NCI-H2107 (cell line): ENCODE results near the gene NUP42.

Experiments used
- DNase-seq: peaks from one replicate; lab custom pipeline; 2025; lab: John Stamatoyannopoulos, UW

NUP42 gene

GRCh38 chr7:23234569-23235296, 52.9 kb downstream of the NUP42 start:
- no peak for DNase-seq

DNA sequence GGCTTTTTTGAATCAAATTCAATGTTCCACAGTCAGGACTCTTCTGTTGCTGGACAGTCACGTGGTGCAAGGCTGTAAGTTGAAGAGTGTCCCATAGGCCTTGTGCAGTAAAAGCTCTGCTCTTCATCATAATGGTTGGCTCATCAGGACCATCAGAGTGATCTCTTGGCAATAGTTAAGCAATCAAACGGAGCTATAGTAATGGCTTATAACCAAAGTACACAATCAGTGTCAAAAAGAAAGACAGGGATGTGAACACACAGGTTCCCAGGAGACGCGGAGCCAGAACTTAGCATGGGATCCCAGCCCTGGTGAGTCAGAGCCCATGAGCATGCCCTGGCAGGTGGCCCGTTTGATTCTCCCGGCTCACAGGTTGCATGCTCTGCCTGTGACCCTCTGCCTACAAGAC, 54.0 kb downstream of the NUP42 start:
- DNase-seq = no peak

DNA sequence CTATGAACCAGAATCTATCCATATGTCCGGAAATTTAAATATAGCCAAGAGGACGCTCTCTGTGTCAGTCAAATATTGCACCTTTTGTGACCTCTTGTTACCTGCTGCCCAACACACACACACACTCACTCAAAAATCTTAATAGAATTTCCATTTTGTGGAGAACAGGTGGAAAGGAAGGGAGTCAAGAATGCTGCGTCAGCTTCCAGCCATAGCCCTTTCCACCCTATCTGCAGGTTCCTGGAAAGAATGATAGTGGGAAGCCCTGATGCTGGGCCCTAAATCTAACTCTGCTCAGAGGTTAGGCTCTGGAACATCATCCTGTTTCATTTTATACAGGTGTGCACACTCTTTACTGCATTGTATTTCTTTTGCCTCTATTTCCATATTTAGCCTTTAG, 55.2 kb downstream of the NUP42 start:
- DNase-seq = no peak

DNA sequence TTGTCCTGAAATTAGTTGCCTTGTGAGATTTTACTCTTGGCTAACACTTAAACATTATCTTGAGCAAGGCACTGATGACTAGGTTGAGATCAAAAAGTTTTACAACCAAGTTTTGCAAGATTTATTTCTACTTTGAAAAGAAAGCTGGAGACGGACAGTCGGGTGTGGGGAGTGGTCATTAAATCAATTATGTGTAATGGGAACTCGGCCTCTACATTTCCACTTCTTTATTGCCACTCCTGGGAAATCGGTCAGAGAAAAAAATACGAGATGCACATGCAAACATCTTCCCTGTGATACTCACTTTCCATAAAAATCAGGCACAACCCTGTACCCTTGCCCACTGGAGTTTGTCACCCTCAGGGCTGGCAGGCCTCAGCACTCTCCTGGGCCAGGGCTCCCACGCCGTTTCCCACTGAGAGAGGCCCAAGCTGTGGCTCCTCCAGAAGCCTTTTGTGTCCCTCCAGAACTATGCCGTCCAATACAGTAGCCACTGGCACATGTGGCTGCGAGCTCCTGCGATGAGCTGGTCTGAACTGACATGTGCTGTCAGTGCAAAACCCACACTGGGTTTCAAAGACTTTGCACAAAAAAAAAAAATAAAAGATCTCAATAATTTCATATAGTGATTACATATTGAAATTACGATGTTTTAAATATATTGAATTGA, 57.3 kb downstream of the NUP42 start:
- no peak for DNase-seq

DNA sequence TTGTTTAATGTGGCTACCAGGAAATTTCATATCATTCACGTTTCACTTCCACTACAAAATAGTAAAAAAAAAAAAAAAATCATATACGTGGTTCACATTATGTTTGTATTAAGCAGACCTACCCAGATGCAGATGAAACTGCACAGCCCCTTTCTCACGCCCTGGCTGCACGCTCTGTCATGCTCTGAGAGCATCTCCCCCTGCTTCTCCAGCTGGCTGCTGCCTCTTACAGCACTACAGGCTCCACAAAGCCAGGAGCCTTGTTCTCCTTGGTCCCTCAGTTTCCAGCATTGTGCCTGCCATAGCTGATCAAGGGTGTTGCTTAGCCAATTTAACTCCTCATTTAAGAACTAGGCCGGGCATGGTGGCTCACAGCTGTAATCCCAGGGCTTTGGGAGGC, 57.9 kb downstream of the NUP42 start:
- DNase-seq = no peak

- DNase-seq = no peak
Measured at GRCh38 chr7:23242321-23242720, 60.5 kb downstream of the NUP42 start.

DNA sequence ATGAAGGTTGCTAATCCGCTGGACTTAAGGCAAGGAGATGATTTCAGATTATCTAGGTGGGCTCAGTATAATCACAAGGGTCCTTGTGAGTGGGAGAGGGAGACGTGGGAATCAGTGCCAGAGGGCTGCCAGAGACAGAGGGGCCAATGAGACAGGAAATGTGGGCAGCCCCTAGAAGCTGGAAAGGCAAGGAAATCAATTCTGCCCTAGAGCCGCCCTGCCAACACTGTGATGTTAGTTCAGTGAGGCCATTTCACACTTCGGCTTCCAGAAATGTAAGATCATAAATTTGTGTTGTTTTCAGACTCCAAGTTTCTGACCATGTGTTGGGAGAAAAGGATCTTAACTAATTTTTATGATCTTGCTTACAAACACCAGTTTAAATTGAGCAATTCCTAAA, 61.1 kb downstream of the NUP42 start:
- DNase-seq = no peak

DNA sequence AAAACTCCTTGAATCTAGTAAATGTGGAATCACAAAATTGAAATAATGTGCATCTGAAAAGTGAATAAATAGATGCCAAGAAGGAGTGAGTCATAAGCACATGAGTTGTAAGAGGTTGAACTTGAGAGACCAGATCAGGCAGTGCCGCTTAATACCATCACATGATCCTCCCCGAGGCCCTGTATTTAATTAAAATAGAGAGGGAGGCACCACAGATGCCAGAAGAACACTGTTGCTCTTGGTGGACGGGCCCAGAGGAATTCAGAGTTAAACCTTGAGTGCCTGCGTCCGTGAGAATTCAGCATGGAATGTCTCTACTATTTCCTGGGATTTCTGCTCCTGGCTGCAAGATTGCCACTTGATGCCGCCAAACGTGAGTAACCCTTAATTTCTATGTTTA, 64.7 kb downstream of the NUP42 start, which contains the start of gene GPNMB:
TSS of gene GPNMB (plus strand) at position 221 of the 400 bp plus-strand sequence. CDS start at position 304, 83 bp downstream.
- no peak for DNase-seq

- DNase-seq = no peak
Measured at GRCh38 chr7:23247046-23247602, 65.3 kb downstream of the NUP42 start.

DNA sequence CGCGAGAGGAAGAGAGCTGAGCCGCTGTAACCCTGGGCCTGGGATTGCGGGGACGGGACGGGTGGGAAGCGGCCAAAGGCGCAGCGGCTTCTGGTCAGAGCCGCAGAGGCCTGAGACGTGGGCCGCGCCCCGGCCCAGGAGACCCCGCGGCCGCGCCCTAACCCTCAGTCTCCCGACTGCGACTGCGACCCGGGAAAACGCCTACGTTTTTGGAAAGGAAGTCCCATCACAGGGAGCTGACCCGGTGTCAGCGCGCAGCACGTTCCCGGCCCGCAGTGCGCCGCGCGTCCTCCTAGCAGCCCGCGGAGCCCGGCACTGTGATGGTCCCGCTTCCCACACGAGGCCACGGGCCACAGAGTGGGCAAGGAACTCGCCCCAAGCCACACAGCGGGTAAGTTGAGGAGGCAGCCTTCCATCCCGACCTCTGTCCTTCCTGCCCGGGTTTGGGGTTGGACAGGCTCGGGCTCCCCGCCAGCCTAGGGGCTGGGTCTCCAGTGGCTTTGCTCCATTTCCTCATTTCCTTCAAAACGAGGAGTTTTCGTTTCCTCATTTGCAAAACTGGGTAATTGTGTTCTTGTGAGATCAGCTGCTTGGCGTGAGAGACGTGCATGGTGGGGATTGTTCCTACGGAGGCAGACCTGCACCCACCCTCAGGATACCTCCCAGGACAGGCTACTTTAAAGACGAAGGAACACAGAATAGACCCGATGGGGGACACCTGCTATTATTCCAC, 65.9 kb downstream of the NUP42 start:
- no peak for DNase-seq

DNA sequence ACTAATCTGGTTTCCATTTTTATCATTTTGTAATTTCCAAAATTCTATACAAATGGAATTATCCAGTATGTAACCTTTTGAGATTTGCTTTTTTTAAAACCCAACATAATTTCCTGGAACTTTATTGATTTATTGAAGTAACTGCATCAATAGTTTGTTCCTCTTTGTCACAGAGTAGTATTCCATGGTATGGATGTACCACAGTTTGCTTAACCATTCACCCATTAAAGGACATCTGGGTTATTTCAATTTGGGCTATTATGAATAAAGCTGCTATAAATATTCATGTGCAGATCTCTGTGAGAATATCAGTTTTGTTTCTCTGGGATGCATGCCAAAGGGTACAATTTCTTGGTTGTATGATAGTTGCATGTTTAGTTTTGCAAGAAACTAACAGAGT, 67.6 kb downstream of the NUP42 start:
- no peak for DNase-seq
